Measurements from ENCODE around the gene UPK1A. TPM values are rescaled to one million over a fixed set of nuclear protein-coding genes. Genes with fewer than 3 reads are reported as not detected.

UPK1A gene
- total RNA-seq, 2 donors from 2014 or later = 0.37 to 0.46 TPM

DNA sequence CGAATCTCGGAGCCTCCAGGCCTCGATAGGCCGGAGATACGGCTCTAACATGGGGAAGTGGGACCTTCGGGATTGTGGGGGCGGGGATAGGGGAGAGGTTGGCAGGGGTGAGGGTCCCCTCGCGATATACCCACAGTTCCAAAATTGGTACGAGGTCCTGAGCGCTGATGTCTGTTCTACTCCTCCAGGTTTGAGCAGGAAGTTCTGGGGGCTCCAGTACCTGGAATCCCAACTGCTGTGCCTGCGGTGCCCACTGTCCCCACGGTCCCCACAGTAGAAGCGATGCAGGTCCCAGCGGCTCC is 37.0 kb upstream of the UPK1A start:
- peaks cover 36% of the 10 kb centered on the region for H3K36me3 Mint-ChIP-seq (ENCODE audit: low read depth)
- Histone ChIP-seq H3K4me3 (ENCODE audit: low read length) (peak overlapping the region; percentile 91), H3K4me1 (ENCODE audit: control insufficient read depth, insufficient read depth, low read length) (no peaks in the 10 kb centered on the region), H3K9me3 (ENCODE audit: control insufficient read depth, low read length) (no peaks in the 10 kb centered on the region), H3K27me3 (ENCODE audit: control insufficient read depth, insufficient read depth, low read length, poor library complexity, severe bottlenecking) (no peaks in the 10 kb centered on the region), H3K27ac (ENCODE audit: low read depth, low read length) (peak overlapping the region; percentile 6), H3K9ac (ENCODE audit: extremely low read depth, low read length, poor library complexity, severe bottlenecking) (peak overlapping the region; percentile 92), H3K36me3 (ENCODE audit: control insufficient read depth, insufficient read depth, low read length) (peaks cover 28% of the 10 kb centered on the region)
- H3K27me3 Mint-ChIP-seq (ENCODE audit: insufficient read depth) = no peaks in the 10 kb centered on the region
- TF ChIP-seq, protein P1, sequence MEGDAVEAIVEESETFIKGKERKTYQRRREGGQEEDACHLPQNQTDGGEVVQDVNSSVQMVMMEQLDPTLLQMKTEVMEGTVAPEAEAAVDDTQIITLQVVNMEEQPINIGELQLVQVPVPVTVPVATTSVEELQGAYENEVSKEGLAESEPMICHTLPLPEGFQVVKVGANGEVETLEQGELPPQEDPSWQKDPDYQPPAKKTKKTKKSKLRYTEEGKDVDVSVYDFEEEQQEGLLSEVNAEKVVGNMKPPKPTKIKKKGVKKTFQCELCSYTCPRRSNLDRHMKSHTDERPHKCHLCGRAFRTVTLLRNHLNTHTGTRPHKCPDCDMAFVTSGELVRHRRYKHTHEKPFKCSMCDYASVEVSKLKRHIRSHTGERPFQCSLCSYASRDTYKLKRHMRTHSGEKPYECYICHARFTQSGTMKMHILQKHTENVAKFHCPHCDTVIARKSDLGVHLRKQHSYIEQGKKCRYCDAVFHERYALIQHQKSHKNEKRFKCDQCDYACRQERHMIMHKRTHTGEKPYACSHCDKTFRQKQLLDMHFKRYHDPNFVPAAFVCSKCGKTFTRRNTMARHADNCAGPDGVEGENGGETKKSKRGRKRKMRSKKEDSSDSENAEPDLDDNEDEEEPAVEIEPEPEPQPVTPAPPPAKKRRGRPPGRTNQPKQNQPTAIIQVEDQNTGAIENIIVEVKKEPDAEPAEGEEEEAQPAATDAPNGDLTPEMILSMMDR (conservative IDR thresholded peaks at IDR 0.05) = no peak
- DNase-seq = no peak
- H3K9me3 Mint-ChIP-seq = no peaks in the 10 kb centered on the region
- peak overlapping the region; percentile 98 for H3K27ac Mint-ChIP-seq
- 10 to 11% methylated on average over 13 to 15 of the region's 15 CpGs for WGBS, 2 experiments (ENCODE audit: insufficient coverage in 1 of 2, insufficient read length in 1 of 2)
- peaks cover 7% of the 10 kb centered on the region for H3K4me1 Mint-ChIP-seq
- peak overlapping the region; percentile 91 for H3K4me3 Mint-ChIP-seq

DNA sequence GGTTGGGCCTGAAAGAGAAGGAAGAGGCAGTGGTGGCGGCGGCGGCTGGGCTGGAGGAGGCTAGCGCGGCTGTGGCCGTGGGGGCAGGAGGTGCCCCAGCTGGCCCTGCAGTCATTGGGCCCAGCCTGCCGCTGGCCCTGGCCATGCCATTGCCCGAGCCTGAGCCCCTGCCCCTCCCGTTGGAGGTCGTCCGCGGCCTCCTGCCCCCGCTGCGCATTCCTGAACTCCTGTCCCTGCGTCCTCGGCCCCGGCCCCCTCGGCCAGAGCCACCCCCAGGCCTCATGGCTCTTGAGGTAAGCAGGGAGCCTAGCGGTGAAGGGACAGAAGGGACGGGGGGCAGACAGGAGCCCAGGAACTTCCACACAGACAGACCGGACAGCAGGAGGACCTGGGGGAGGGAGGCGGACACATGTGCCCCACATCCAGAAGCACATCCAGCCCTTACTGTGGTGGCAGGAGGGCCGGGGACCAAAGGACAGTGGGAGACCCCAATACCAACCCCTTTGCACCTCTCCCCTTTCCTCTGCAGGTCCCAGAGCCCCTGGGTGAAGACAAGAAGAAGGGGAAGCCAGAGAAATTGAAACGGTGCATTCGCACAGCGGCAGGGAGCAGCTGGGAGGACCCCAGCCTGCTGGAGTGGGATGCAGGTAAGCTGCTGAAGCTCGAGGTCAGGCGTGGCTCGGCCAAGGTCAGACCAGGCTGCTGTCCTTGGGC is 32.4 kb upstream of the UPK1A start:
- 97% methylated on average over 17 to 29 of the region's 29 CpGs for WGBS, 2 experiments (ENCODE audit: insufficient coverage in 1 of 2, insufficient read length in 1 of 2)
- Histone ChIP-seq H3K4me1 (ENCODE audit: control insufficient read depth, insufficient read depth, low read length) (no peaks in the 10 kb centered on the region), H3K9ac (ENCODE audit: extremely low read depth, low read length, poor library complexity, severe bottlenecking) (no peak overlapping the region), H3K27ac (ENCODE audit: low read depth, low read length) (no peak overlapping the region), H3K36me3 (ENCODE audit: control insufficient read depth, insufficient read depth, low read length) (peaks cover 62% of the 10 kb centered on the region), H3K9me3 (ENCODE audit: control insufficient read depth, low read length) (no peaks in the 10 kb centered on the region), H3K4me3 (ENCODE audit: low read length) (no peak overlapping the region), H3K27me3 (ENCODE audit: control insufficient read depth, insufficient read depth, low read length, poor library complexity, severe bottlenecking) (no peaks in the 10 kb centered on the region)
- TF ChIP-seq, protein P1 (conservative IDR thresholded peaks at IDR 0.05) = no peak
- Mint-ChIP-seq H3K4me1 (peaks cover 4% of the 10 kb centered on the region), H3K27ac (no peak overlapping the region), H3K4me3 (no peak overlapping the region), H3K9me3 (no peaks in the 10 kb centered on the region), H3K36me3 (ENCODE audit: low read depth) (peaks cover 62% of the 10 kb centered on the region), H3K27me3 (ENCODE audit: insufficient read depth) (no peaks in the 10 kb centered on the region)
- DNase-seq = no peak

DNA sequence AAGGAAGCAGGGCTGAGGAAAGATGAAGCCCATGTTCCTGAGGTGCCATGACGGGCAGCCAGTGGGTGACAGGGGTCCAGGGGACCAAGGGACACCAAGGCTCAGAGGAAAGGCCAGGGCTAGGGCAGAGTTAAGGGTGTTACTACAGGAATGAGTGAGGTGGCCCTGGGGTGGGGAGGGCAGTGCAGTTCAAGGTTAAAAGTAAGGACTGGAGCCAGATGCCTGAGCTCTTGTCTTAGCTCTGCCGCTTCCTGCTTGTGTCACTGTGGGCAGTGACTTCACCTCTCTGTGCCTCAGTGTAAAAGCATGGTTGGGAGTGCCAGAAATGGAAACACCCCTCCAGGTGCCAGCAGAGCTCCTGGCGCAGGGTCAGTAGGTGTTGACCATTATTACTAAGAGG is 29.7 kb upstream of the UPK1A start:
- Mint-ChIP-seq H3K4me1 (peaks cover 11% of the 10 kb centered on the region), H3K27me3 (ENCODE audit: insufficient read depth) (no peaks in the 10 kb centered on the region), H3K9me3 (no peaks in the 10 kb centered on the region), H3K27ac (no peak overlapping the region), H3K36me3 (ENCODE audit: low read depth) (peaks cover 47% of the 10 kb centered on the region), H3K4me3 (no peak overlapping the region)
- no peaks in the 10 kb centered on the region for H3K4me1 ChIP-seq (ENCODE audit: control insufficient read depth, insufficient read depth, low read length)
- no peak overlapping the region for H3K9ac ChIP-seq (ENCODE audit: extremely low read depth, low read length, poor library complexity, severe bottlenecking)
- H3K9me3 ChIP-seq (ENCODE audit: control insufficient read depth, low read length) = no peaks in the 10 kb centered on the region
- WGBS, 2 experiments (ENCODE audit: insufficient coverage in 1 of 2, insufficient read length in 1 of 2) = 95 to 96% methylated on average over 3 of the region's 3 CpGs
- H3K27me3 ChIP-seq (ENCODE audit: control insufficient read depth, insufficient read depth, low read length, poor library complexity, severe bottlenecking) = no peaks in the 10 kb centered on the region
- no peak for DNase-seq
- no peak overlapping the region for H3K27ac ChIP-seq (ENCODE audit: low read depth, low read length)
- TF ChIP-seq, protein P1 (conservative IDR thresholded peaks at IDR 0.05) = no peak
- peaks cover 50% of the 10 kb centered on the region for H3K36me3 ChIP-seq (ENCODE audit: control insufficient read depth, insufficient read depth, low read length)
- no peak overlapping the region for H3K4me3 ChIP-seq (ENCODE audit: low read length)

All from endodermal cell (in vitro differentiated cells).